H1 (cell line): ENCODE measurements around the gene WIPI1. TPM values are rescaled to one million over a fixed set of nuclear protein-coding genes. Genes with fewer than 3 reads are reported as not detected.

ENCODE experiments used
- CHD1 ChIP-seq: IDR thresholded peaks from 2 replicates; pipeline ENCODE4 v1.6.1; 2012; ENCODE audit warnings: low read depth, low read length, improper control_type of control experiment
- KDM1A ChIP-seq: fragments of 200-600, 300-600 bp; sonication (generic); IDR thresholded peaks from 2 replicates; pipeline ENCODE4 v1.7.1; 2016; ENCODE audit warnings: mild to moderate bottlenecking, low read length, borderline replicate concordance
- PHF8 ChIP-seq: fragments of 200-600 bp; sonication (generic); conservative IDR thresholded peaks from 2 replicates; pipeline ENCODE4 v1.7.1; 2012; ENCODE audit warnings: low read depth, mild to moderate bottlenecking, inconsistent platforms, low read length, moderate library complexity
- POU5F1 ChIP-seq: IDR thresholded peaks from 2 replicates; pipeline ENCODE4 v1.6.1; 2011; ENCODE audit warnings: low read depth, mild to moderate bottlenecking, low read length, moderate library complexity
- RBBP5 ChIP-seq: IDR thresholded peaks from 2 replicates; pipeline ENCODE4 v1.7.1; 2012; ENCODE audit warnings: low read depth, mild to moderate bottlenecking, inconsistent platforms, low read length, moderate library complexity, borderline replicate concordance
- RFX5 ChIP-seq: IDR thresholded peaks from 2 replicates; pipeline ENCODE4 v1.6.1; 2011; ENCODE audit warnings: low read depth, low read length, improper control_type of control experiment, borderline replicate concordance
- SAP30 ChIP-seq: fragments of 300-600 bp; sonication (generic); IDR thresholded peaks from 2 replicates; pipeline ENCODE4 v1.7.1; 2012; ENCODE audit warnings: low read length, moderate library complexity, mild to moderate bottlenecking, inconsistent platforms; ENCODE audit not compliant: insufficient read depth, insufficient replicate concordance
- SIN3A ChIP-seq, 2 experiments: IDR thresholded peaks in 1 of 2; conservative IDR thresholded peaks in 1 of 2; 2 replicates each; pipeline ENCODE4 v1.6.1; 2011 to 2012; ENCODE audit warnings: low read length in 2 of 2, improper control_type of control experiment in 1 of 2, low read depth in 1 of 2, mild to moderate bottlenecking in 1 of 2
- polyA plus RNA-seq, 7 experiments: library from polyadenylated mRNA; depleted of rRNA in 3 of 7; stranded (reverse) in 5 of 7; unstranded in 2 of 7; fragments of >200 nt in 5 of 7; fragments of 200-250 nt in 2 of 7; gene quantifications; 1 replicate in 5 of 7; 2 replicates in 1 of 7; 4 replicates in 1 of 7; pipeline versions ENCODE4 v1.2.1 to v1.2.3, GENCODE V29; 2011 to 2013; ENCODE audit warnings: missing spikeins in 2 of 7, mixed read lengths in 2 of 7
- total RNA-seq: library from RNA; stranded (reverse); fragmentation: NEBNext Ultra II Directional; extraction: Animal tissue kit (Norgen Biotek cat#: 25700); gene quantifications from 2 replicates; pipeline ENCODE4 v1.2.1, GENCODE V29; 2021
- TF ChIP-seq, protein P1 (sequence below): fragments of 300-600 bp; sonication (generic); IDR thresholded peaks from 2 replicates; pipeline ENCODE4 v1.7.1; 2012; ENCODE audit warnings: low read length, moderate library complexity, mild to moderate bottlenecking, inconsistent platforms; ENCODE audit not compliant: insufficient replicate concordance
- TF ChIP-seq, protein P2 (sequence below): IDR thresholded peaks from 2 replicates; pipeline ENCODE4 v1.6.1; 2011; ENCODE audit warnings: low read length, improper control_type of control experiment

The WIPI1 gene
- total and polyA plus RNA-seq, 2 of the 8 experiments (the other 6 are each of a cell fraction or from before 2014, with no cell fraction given): 16.6 to 17.4 TPM

DNA sequence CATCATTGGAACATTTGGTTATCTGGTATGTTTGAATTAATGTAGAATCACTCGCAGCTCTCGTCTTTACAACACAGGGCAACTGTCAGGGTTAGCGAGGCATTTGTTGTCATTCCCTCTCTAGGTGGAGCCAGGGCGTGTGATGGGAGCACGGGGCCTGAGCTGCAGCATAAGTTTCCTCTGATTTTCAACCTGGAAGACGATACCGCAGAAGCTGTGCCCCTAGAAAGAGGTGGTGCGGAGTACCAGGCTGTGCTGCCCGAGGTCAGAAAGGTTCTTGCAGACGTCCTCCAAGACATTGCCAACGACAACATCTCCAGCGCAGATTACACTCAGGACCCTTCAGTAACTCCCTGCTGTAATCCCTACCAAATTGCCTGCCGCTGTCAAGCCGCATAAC is 37.2 kb downstream of the WIPI1 start (continued):
- TF ChIP-seq, protein P1, sequence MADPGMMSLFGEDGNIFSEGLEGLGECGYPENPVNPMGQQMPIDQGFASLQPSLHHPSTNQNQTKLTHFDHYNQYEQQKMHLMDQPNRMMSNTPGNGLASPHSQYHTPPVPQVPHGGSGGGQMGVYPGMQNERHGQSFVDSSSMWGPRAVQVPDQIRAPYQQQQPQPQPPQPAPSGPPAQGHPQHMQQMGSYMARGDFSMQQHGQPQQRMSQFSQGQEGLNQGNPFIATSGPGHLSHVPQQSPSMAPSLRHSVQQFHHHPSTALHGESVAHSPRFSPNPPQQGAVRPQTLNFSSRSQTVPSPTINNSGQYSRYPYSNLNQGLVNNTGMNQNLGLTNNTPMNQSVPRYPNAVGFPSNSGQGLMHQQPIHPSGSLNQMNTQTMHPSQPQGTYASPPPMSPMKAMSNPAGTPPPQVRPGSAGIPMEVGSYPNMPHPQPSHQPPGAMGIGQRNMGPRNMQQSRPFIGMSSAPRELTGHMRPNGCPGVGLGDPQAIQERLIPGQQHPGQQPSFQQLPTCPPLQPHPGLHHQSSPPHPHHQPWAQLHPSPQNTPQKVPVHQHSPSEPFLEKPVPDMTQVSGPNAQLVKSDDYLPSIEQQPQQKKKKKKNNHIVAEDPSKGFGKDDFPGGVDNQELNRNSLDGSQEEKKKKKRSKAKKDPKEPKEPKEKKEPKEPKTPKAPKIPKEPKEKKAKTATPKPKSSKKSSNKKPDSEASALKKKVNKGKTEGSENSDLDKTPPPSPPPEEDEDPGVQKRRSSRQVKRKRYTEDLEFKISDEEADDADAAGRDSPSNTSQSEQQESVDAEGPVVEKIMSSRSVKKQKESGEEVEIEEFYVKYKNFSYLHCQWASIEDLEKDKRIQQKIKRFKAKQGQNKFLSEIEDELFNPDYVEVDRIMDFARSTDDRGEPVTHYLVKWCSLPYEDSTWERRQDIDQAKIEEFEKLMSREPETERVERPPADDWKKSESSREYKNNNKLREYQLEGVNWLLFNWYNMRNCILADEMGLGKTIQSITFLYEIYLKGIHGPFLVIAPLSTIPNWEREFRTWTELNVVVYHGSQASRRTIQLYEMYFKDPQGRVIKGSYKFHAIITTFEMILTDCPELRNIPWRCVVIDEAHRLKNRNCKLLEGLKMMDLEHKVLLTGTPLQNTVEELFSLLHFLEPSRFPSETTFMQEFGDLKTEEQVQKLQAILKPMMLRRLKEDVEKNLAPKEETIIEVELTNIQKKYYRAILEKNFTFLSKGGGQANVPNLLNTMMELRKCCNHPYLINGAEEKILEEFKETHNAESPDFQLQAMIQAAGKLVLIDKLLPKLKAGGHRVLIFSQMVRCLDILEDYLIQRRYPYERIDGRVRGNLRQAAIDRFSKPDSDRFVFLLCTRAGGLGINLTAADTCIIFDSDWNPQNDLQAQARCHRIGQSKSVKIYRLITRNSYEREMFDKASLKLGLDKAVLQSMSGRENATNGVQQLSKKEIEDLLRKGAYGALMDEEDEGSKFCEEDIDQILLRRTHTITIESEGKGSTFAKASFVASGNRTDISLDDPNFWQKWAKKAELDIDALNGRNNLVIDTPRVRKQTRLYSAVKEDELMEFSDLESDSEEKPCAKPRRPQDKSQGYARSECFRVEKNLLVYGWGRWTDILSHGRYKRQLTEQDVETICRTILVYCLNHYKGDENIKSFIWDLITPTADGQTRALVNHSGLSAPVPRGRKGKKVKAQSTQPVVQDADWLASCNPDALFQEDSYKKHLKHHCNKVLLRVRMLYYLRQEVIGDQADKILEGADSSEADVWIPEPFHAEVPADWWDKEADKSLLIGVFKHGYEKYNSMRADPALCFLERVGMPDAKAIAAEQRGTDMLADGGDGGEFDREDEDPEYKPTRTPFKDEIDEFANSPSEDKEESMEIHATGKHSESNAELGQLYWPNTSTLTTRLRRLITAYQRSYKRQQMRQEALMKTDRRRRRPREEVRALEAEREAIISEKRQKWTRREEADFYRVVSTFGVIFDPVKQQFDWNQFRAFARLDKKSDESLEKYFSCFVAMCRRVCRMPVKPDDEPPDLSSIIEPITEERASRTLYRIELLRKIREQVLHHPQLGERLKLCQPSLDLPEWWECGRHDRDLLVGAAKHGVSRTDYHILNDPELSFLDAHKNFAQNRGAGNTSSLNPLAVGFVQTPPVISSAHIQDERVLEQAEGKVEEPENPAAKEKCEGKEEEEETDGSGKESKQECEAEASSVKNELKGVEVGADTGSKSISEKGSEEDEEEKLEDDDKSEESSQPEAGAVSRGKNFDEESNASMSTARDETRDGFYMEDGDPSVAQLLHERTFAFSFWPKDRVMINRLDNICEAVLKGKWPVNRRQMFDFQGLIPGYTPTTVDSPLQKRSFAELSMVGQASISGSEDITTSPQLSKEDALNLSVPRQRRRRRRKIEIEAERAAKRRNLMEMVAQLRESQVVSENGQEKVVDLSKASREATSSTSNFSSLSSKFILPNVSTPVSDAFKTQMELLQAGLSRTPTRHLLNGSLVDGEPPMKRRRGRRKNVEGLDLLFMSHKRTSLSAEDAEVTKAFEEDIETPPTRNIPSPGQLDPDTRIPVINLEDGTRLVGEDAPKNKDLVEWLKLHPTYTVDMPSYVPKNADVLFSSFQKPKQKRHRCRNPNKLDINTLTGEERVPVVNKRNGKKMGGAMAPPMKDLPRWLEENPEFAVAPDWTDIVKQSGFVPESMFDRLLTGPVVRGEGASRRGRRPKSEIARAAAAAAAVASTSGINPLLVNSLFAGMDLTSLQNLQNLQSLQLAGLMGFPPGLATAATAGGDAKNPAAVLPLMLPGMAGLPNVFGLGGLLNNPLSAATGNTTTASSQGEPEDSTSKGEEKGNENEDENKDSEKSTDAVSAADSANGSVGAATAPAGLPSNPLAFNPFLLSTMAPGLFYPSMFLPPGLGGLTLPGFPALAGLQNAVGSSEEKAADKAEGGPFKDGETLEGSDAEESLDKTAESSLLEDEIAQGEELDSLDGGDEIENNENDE: no peak
- TF ChIP-seq SAP30 (no peak), CHD1 (no peak), PHF8 (no peak), KDM1A (no peak), RBBP5 (no peak), POU5F1 (no peak), SIN3A (conservative IDR thresholded peaks at IDR 0.05 in 1 of 2, IDR thresholded peaks at IDR 0.05 in 1 of 2; ENCODE audit: low read depth in 1 of 2, low read length in 2 of 2) (no peak), RFX5 (no peak)
- TF ChIP-seq, protein P2, sequence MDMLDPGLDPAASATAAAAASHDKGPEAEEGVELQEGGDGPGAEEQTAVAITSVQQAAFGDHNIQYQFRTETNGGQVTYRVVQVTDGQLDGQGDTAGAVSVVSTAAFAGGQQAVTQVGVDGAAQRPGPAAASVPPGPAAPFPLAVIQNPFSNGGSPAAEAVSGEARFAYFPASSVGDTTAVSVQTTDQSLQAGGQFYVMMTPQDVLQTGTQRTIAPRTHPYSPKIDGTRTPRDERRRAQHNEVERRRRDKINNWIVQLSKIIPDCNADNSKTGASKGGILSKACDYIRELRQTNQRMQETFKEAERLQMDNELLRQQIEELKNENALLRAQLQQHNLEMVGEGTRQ: no peak
